Smooth muscle cell (in vitro differentiated cells): ENCODE results near the gene LINC01488. TPM values are rescaled to one million over a fixed set of nuclear protein-coding genes. Genes with fewer than 3 reads are reported as not detected.
A peak's percentile ranks its signal among the peaks of the same experiment; 100 is the strongest.

Experiments
- DNase-seq: peaks from one replicate; lab custom pipeline; 2025; ENCODE audit not compliant: unreplicated experiment; lab: John Stamatoyannopoulos, UW
- H2AFZ ChIP-seq: fragments of 200-600 bp; sonication (generic); 2 replicates; pipeline ENCODE4 v1.6.0; 2016; ENCODE audit warnings: antibody characterized with exemption, low read depth, mild to moderate bottlenecking
- H3F3A ChIP-seq: fragments of 200-600 bp; sonication (generic); 2 replicates; pipeline ENCODE4 v1.6.0; 2017; ENCODE audit warnings: antibody characterized with exemption, low read depth
- H3K27ac ChIP-seq: fragments of 200-600 bp; sonication (generic); 2 replicates; pipeline ENCODE4 v1.5.1; 2016; ENCODE audit warnings: low read depth, mild to moderate bottlenecking
- H3K27me3 ChIP-seq: fragments of 200-600 bp; sonication (generic); 2 replicates; pipeline ENCODE4 v1.6.1; 2016; ENCODE audit warnings: low read depth, mild to moderate bottlenecking
- H3K36me3 ChIP-seq: fragments of 200-600 bp; sonication (generic); 2 replicates; pipeline ENCODE4 v1.5.1; 2016; ENCODE audit warnings: low read depth
- H3K4me1 ChIP-seq: fragments of 200-600 bp; sonication (generic); 2 replicates; pipeline ENCODE4 v1.5.1; 2016; ENCODE audit warnings: low read depth
- H3K4me2 ChIP-seq: fragments of 200-600 bp; sonication (generic); 2 replicates; pipeline ENCODE4 v1.6.0; 2016; ENCODE audit warnings: mild to moderate bottlenecking
- H3K4me3 ChIP-seq: fragments of 200-600 bp; sonication (generic); 2 replicates; pipeline ENCODE4 v1.5.1; 2016; ENCODE audit warnings: mild to moderate bottlenecking
- H3K79me2 ChIP-seq: fragments of 200-600 bp; sonication (generic); 2 replicates; pipeline ENCODE4 v1.6.0; 2016; ENCODE audit warnings: low read depth, mild to moderate bottlenecking
- H3K9ac ChIP-seq: fragments of 200-600 bp; sonication (generic); 2 replicates; pipeline ENCODE4 v1.6.0; 2016; ENCODE audit warnings: low read depth
- H3K9me3 ChIP-seq: fragments of 200-600 bp; sonication (generic); replicated peaks from 2 replicates; pipeline ENCODE4 v1.5.1; 2016; ENCODE audit warnings: low read depth
- H4K20me1 ChIP-seq: fragments of 200-600 bp; sonication (generic); 2 replicates; pipeline ENCODE4 v1.6.0; 2016; ENCODE audit warnings: low read depth
- CTCF ChIP-seq: fragments of 200-600 bp; sonication (generic); IDR thresholded peaks from 2 replicates; pipeline ENCODE4 v1.5.1; 2017; ENCODE audit warnings: borderline replicate concordance, mild to moderate bottlenecking, antibody characterized with exemption; ENCODE audit not compliant: insufficient read depth, poor library complexity, severe bottlenecking
- WGBS: methylation state at CpG from one replicate; pipeline ENCODE4 v1.1.7; 2016; ENCODE audit warnings: low lambda C conversion rate; 5-methylcytosine and 5-hydroxymethylcytosine counted together
- polyA plus RNA-seq: library from polyadenylated mRNA; unstranded; fragments of >200 nt; fragmentation: Nextera tagmentation; extraction: Ambion mirVana; gene quantifications from 2 replicates; pipeline ENCODE4 v1.2.1, GENCODE V29; 2016
- total RNA-seq: library from RNA; depleted of rRNA; stranded (reverse); fragments of >200 nt; gene quantifications from 2 replicates; pipeline ENCODE4 v1.2.3, GENCODE V29; 2014

LINC01488 gene
- total and polyA plus RNA-seq, 2 experiments from 2014 or later: not detected

- Histone ChIP-seq H4K20me1 (no peaks in the 10 kb centered on the region), H3K4me3 (no peak overlapping the region), H3K27me3 (no peaks in the 10 kb centered on the region), H3K4me2 (no peak overlapping the region), H3K9me3 (no peaks in the 10 kb centered on the region), H3K79me2 (no peaks in the 10 kb centered on the region), H3K27ac (peak overlapping the region; percentile 68), H3K36me3 (no peaks in the 10 kb centered on the region), H3K4me1 (peaks cover 47% of the 10 kb centered on the region), H3F3A (peaks cover 7% of the 10 kb centered on the region), H2AFZ (peak overlapping the region; percentile 62), H3K9ac (no peak overlapping the region)
- DNase-seq: no peak
- 58% methylated on average over 13 of the region's 15 CpGs for WGBS
- TF ChIP-seq CTCF: no peak
Observed at GRCh38 chr11:69437001-69437875, 44.2 kb upstream of the LINC01488 start.

- Histone ChIP-seq H3K4me3 (no peak overlapping the region), H3K36me3 (no peaks in the 10 kb centered on the region), H3K27me3 (no peaks in the 10 kb centered on the region), H3F3A (peaks cover 10% of the 10 kb centered on the region), H3K4me2 (no peak overlapping the region), H3K4me1 (peaks cover 53% of the 10 kb centered on the region), H3K27ac (no peak overlapping the region), H3K79me2 (no peaks in the 10 kb centered on the region), H4K20me1 (no peaks in the 10 kb centered on the region), H2AFZ (no peak overlapping the region), H3K9ac (no peak overlapping the region), H3K9me3 (no peaks in the 10 kb centered on the region)
- TF ChIP-seq CTCF: no peak
- DNase-seq: no peak
- WGBS: 93% methylated on average over 7 of the region's 9 CpGs
Observed at GRCh38 chr11:69437876-69438205, 43.6 kb upstream of the LINC01488 start.

GRCh38 chr11:69438286-69438920 is 43.1 kb upstream of the LINC01488 start:
- no peak overlapping the region for H3K4me3 ChIP-seq
- no peak overlapping the region for H3K9ac ChIP-seq
- no peak overlapping the region for H3K27ac ChIP-seq
- H3K4me2 ChIP-seq: no peak overlapping the region
- no peaks in the 10 kb centered on the region for H3K79me2 ChIP-seq
- H4K20me1 ChIP-seq: no peaks in the 10 kb centered on the region
- no peaks in the 10 kb centered on the region for H3K36me3 ChIP-seq
- no peak overlapping the region for H2AFZ ChIP-seq
- H3K27me3 ChIP-seq: no peaks in the 10 kb centered on the region
- peaks cover 57% of the 10 kb centered on the region for H3K4me1 ChIP-seq
- peaks cover 13% of the 10 kb centered on the region for H3F3A ChIP-seq
- TF ChIP-seq CTCF: no peak
- no peak for DNase-seq
- WGBS: 89% methylated on average over 25 of the region's 25 CpGs
- no peaks in the 10 kb centered on the region for H3K9me3 ChIP-seq
